HG03442 (cell line): ENCODE results near the gene DNAJB8.

Experiments used
- ATAC-seq: cut with Tn5 transposase; IDR thresholded peaks from one replicate; pipeline ENCODE4 v1.9.1; 2021; ENCODE audit warnings: mild to moderate bottlenecking, moderate library complexity; ENCODE audit not compliant: unreplicated experiment

The DNAJB8 gene

GRCh38 chr3:128449111-128449638 is 17.5 kb downstream of the DNAJB8 start:
- no peak for ATAC-seq

- ATAC-seq: no peak
These were observed 18.2 kb downstream of the DNAJB8 start for GRCh38 chr3:128448491-128448890.

DNA sequence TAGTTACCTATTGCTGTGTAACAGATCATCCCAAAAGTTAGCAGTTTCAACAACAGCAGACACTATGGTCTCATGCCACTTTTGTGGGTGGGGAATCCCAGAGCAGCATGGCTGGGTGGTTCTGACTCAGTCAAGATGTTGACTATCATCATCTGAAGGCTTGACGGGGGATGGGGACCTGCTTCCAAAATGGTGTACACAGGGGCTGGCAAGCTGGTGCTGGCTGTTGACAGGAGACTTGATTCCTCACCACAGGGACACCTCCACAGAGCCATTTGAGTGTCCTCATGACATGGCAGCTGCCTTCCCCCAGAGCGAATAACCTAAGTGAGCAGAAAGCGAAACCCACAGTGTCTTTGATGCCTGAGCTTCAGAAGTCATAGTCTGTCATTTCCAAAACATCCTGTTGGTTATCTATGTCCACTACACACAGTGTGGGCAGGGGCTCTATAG is 19.1 kb downstream of the DNAJB8 start:
- ATAC-seq: no peak

DNA sequence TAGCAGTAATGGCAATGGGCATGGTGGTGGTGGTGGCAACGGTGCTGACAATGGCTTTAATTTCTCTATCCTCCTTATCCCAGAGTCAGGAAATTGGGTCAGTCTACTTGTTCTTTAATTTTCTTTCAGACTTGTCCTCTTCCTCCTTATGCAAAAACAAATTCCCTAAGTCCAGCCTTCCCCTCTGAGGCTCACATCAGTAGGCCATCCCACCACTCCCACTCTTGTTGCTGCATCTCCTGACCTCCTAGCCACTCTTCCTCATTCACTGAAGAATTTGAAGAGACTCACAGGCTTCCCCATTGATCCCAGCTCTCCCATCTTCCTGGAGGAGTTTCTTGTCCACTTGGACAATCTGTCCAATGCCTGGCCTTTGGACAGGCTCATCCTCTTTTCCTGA is 19.9 kb downstream of the DNAJB8 start:
- no peak for ATAC-seq

GRCh38 chr3:128445357-128445756 is 21.3 kb downstream of the DNAJB8 start:
- ATAC-seq: no peak

GRCh38 chr3:128443771-128444170 is 22.9 kb downstream of the DNAJB8 start:
- ATAC-seq: no peak

GRCh38 chr3:128442949-128443348 is 23.7 kb downstream of the DNAJB8 start:
- no peak for ATAC-seq

DNA sequence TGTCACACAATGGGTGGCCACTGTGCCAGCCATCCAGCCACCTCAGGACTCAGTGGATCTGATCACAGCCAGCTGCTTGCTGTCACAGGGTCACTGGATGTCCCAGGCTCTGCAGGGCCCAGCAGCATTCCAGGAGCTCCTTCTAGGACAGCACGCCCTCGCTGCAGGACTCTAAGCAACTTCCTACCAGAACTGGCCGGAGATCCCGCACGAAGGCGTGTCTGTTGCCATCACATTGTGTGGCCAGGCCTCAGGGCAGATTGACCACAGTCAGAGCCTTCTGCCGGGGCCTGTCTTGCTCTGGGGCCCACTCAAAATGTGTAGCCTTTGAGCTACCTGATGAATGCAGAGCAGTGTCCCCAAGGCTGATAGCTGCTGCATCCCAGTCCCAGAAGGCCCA is 24.6 kb downstream of the DNAJB8 start:
- no peak for ATAC-seq

DNA sequence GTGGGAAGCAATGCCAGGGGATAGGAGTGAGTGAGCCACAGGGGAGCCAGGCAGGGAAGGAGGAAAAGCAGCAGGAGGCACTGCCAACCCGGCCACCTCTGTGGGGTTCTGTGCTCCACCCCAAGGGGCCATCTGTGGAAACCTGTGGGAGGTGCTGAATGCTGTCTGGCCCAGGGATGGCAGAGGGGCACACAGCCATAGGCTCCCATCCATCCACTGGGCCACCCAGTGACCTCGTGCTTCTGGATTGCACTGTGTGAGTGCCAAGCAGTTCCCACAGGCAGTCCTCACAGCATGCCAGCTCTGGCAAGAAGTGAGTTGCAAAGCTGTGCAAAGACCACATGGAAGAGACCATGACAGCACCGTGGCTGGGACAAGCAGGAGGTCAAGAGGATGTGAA is 27.5 kb downstream of the DNAJB8 start:
- no peak for ATAC-seq

- ATAC-seq: no peak
These were observed 28.1 kb downstream of the DNAJB8 start for GRCh38 chr3:128438488-128439072.

DNA sequence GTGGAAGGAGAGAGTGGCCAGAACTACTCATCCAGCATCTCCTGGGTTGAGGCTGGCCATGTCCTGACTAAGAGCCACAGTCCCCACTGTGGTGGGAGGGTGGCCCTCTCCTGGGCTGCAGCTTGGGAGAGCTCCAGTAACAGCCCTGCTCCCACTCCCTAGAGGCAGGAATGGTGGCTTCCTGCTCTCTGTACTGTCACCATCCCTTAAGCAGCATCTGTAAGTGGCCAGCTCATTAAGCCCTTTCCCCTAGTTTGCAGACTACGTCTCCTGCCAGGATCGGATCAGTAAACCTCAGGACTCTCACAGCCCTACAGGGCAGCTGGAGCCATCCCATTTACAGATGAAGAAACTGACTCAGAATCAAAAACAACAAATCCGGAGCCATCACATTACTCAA is 30.5 kb downstream of the DNAJB8 start:
- ATAC-seq: no peak

DNA sequence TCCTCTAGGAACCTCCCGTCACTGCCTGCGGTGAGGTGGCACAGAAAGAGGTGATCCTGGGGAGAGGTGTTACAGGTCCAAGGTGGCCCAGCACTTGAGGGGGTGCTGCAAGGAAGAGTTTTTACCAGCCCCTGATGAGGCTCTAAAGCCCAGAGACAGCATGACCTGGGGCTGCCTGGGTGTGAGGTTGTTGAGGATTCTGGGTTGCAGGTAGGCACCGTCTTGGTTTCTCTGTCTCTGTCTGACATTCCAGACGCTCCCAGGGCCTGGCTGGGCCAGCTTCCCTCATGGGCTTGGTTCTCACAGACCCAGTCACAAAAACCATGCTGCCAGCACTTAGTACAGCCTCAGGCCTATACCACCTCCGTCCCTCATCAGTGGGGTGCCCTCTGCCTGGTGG is 31.1 kb downstream of the DNAJB8 start:
- no peak for ATAC-seq

- ATAC-seq: no peak
These were observed 31.6 kb downstream of the DNAJB8 start for GRCh38 chr3:128435058-128435457.

- ATAC-seq: no peak
These were observed 32.2 kb downstream of the DNAJB8 start for GRCh38 chr3:128434524-128434923.

- ATAC-seq: no peak
These were observed 32.9 kb downstream of the DNAJB8 start for GRCh38 chr3:128433837-128434165.

- ATAC-seq: no peak
These were observed 33.5 kb downstream of the DNAJB8 start for GRCh38 chr3:128432971-128433836.

GRCh38 chr3:128432301-128432970 is 34.3 kb downstream of the DNAJB8 start:
- no peak for ATAC-seq

DNA sequence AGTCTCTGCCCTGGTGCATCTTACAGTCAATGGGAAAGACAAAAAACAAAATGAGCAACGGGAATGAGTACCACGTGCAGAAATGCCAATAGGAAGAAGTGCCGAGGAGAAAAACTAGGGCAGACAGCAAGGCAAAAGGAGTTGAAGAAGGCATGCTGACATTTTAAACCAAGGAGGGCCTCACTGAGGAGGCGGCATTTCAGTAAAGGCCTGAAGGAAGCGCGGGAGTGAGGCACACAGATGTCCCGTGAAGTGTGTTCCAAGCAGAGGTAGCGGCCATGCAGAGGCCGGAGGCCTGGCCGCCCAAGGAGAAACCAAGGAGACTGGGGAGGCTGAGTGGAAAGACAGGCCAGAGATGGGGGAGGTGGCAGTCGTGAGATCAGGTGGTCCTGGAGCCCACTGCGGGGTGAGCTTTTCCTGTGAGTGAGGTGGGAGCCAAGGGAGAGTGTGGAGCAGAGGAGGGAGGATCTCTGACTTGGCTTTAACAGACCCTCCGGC is 34.8 kb downstream of the DNAJB8 start:
- ATAC-seq: no peak

- no peak for ATAC-seq
These were observed 36.0 kb downstream of the DNAJB8 start for GRCh38 chr3:128430731-128431130.

- ATAC-seq: no peak
These were observed 36.4 kb downstream of the DNAJB8 start for GRCh38 chr3:128430301-128430700.

GRCh38 chr3:128429751-128430150 is 36.9 kb downstream of the DNAJB8 start:
- ATAC-seq: no peak

DNA sequence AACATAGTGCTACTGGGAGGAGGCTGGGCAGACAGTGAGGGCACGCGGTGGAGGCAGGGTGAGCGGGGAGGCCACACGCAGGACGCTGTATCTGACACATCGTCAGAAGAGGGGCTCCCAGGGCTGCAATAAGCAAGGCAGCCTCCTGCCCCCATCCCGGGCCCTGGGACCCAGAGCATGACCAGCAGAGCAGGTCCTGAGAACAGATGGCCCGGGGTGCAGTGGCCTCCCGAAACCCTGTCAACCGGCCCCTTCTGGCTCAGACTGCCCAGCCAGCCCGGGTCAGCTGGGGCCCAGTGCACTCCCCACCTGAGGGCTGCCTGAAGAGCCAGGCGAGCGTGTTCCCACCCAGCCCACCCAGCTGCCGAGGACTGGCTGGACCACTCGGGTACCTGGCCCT is 37.4 kb downstream of the DNAJB8 start:
- ATAC-seq: no peak
